Trophoblast cell (in vitro differentiated cells and primary cell): ENCODE measurements around the gene ZHX3.

Source experiments
- DNase-seq, 2 donors: peaks; one replicate each; pipeline ENCODE4 v3.0.0-alpha.2; 2016
- H2AFZ ChIP-seq: 2 replicates; pipeline ENCODE4 v1.6.1; 2013; ENCODE audit warnings: low read length, moderate library complexity, mild to moderate bottlenecking; ENCODE audit not compliant: insufficient read depth, poor library complexity
- H2AK5ac ChIP-seq: 2 replicates; pipeline ENCODE4 v1.6.1; 2013; ENCODE audit warnings: mild to moderate bottlenecking, low read length
- H2BK120ac ChIP-seq: 2 replicates; pipeline ENCODE4 v1.6.1; 2013; ENCODE audit warnings: low read length, mild to moderate bottlenecking, moderate library complexity; ENCODE audit not compliant: insufficient read depth, poor library complexity
- H2BK12ac ChIP-seq: 2 replicates; pipeline ENCODE4 v1.6.1; 2013; ENCODE audit warnings: mild to moderate bottlenecking, low read length, moderate library complexity
- H2BK5ac ChIP-seq: 2 replicates; pipeline ENCODE4 v1.6.1; 2013; ENCODE audit warnings: low read length, low read depth, moderate library complexity, mild to moderate bottlenecking; ENCODE audit not compliant: poor library complexity
- H3K14ac ChIP-seq: 2 replicates; pipeline ENCODE4 v1.6.1; 2013; ENCODE audit warnings: mild to moderate bottlenecking, low read length
- H3K18ac ChIP-seq: 2 replicates; pipeline ENCODE4 v1.6.1; 2013; ENCODE audit warnings: mild to moderate bottlenecking, low read length
- H3K23ac ChIP-seq: 2 replicates; pipeline ENCODE4 v1.6.1; 2013; ENCODE audit warnings: low read length
- H3K27ac ChIP-seq: 2 replicates; pipeline ENCODE4 v1.5.1; 2013; ENCODE audit warnings: low read depth, mild to moderate bottlenecking, inconsistent platforms, low read length, moderate library complexity
- H3K27me3 ChIP-seq: 2 replicates; pipeline ENCODE4 v1.6.1; 2013; ENCODE audit warnings: inconsistent platforms, mild to moderate bottlenecking, low read length, moderate library complexity; ENCODE audit not compliant: insufficient read depth
- H3K36me3 ChIP-seq, 2 experiments: 1 replicate in 1 of 2; 2 replicates in 1 of 2; pipeline ENCODE4 v1.6.1; 2013; ENCODE audit warnings: low read length in 2 of 2, mild to moderate bottlenecking in 2 of 2, moderate library complexity in 1 of 2; ENCODE audit not compliant: insufficient read depth in 2 of 2, control insufficient read depth in 1 of 2
- H3K4ac ChIP-seq: 2 replicates; pipeline ENCODE4 v1.6.1; 2013; ENCODE audit warnings: low read depth, mild to moderate bottlenecking, low read length, moderate library complexity
- H3K4me1 ChIP-seq, 2 experiments: 1 replicate in 1 of 2; 2 replicates in 1 of 2; pipeline ENCODE4 v1.6.1; 2013; ENCODE audit warnings: low read length in 2 of 2, mild to moderate bottlenecking in 2 of 2, moderate library complexity in 1 of 2; ENCODE audit not compliant: insufficient read depth in 2 of 2, control insufficient read depth in 1 of 2
- H3K4me2 ChIP-seq: 2 replicates; pipeline ENCODE4 v1.6.1; 2013; ENCODE audit warnings: inconsistent platforms, mild to moderate bottlenecking, low read length, moderate library complexity
- H3K4me3 ChIP-seq: 2 replicates; pipeline ENCODE4 v1.5.1; 2013; ENCODE audit warnings: mild to moderate bottlenecking, low read depth, low read length, inconsistent platforms
- H3K79me1 ChIP-seq: one replicate; pipeline ENCODE4 v1.6.1; 2013; ENCODE audit warnings: low read length
- H3K79me2 ChIP-seq: 2 replicates; pipeline ENCODE4 v1.6.1; 2013; ENCODE audit warnings: low read length, mild to moderate bottlenecking; ENCODE audit not compliant: control insufficient read depth, insufficient read depth, poor library complexity
- H3K9ac ChIP-seq: 2 replicates; pipeline ENCODE4 v1.6.1; 2013; ENCODE audit warnings: mild to moderate bottlenecking, low read length
- H3K9me3 ChIP-seq: 2 replicates; pipeline ENCODE4 v1.6.1; 2013; ENCODE audit warnings: low read depth, mild to moderate bottlenecking, control low read depth, inconsistent platforms, low read length; ENCODE audit not compliant: insufficient read depth
- H4K12ac ChIP-seq: 2 replicates; pipeline ENCODE4 v1.6.1; 2013; ENCODE audit warnings: low read depth, mild to moderate bottlenecking, low read length, moderate library complexity
- H4K8ac ChIP-seq: 2 replicates; pipeline ENCODE4 v1.6.1; 2013; ENCODE audit warnings: low read depth, mild to moderate bottlenecking, low read length, moderate library complexity
- H4K91ac ChIP-seq: one replicate; pipeline ENCODE4 v1.6.1; 2013; ENCODE audit warnings: low read depth, mild to moderate bottlenecking, low read length, moderate library complexity
- WGBS: extraction: QIAGEN DNeasy Blood & Tissue Kit; methylation state at CpG from one replicate; pipeline ENCODE4 v1.1.7; 2013; ENCODE audit warnings: missing lambda C conversion rate; ENCODE audit not compliant: insufficient read length, insufficient coverage; ENCODE audit errors: extremely low coverage; 5-methylcytosine and 5-hydroxymethylcytosine counted together

ZHX3 gene

GRCh38 chr20:41154436-41155176 is 162.9 kb downstream of the ZHX3 start:
- Histone ChIP-seq H2AFZ (no peak overlapping the region), H3K27ac (no peak overlapping the region), H3K9ac (no peak overlapping the region), H3K4me3 (no peak overlapping the region), H2BK5ac (no peak overlapping the region), H3K4ac (peak overlapping the region; percentile 32), H3K14ac (no peak overlapping the region), H2BK12ac (no peak overlapping the region), H4K8ac (no peak overlapping the region), H4K12ac (no peak overlapping the region), H3K4me2 (no peak overlapping the region), H4K91ac (no peak overlapping the region), H3K18ac (no peak overlapping the region), H3K27me3 (no peaks in the 10 kb centered on the region), H3K79me2 (peaks cover 34% of the 10 kb centered on the region), H2BK120ac (no peak overlapping the region), H3K36me3 (peaks cover 2 to 4% of the 10 kb centered on the region in 2 experiments), H3K9me3 (peaks cover under 1% of the 10 kb centered on the region), H3K79me1 (no peaks in the 10 kb centered on the region), H3K4me1 (peaks cover 45 to 60% of the 10 kb centered on the region in 2 experiments), H2AK5ac (no peak overlapping the region), H3K23ac (no peak overlapping the region)
- WGBS, result no CpG with 5 or more reads among the region's 8 CpGs
- DNase-seq, result no peak

GRCh38 chr20:41152108-41152757 is 165.3 kb downstream of the ZHX3 start:
- Histone ChIP-seq H3K4me3 (no peak overlapping the region), H3K4me1 (peaks cover 23 to 38% of the 10 kb centered on the region in 2 experiments), H3K14ac (no peak overlapping the region), H3K79me2 (peaks cover 31% of the 10 kb centered on the region), H3K9me3 (peaks cover 2% of the 10 kb centered on the region), H3K4me2 (no peak overlapping the region), H3K27ac (no peak overlapping the region), H2BK5ac (no peak overlapping the region), H2BK120ac (no peak overlapping the region), H3K18ac (no peak overlapping the region), H3K9ac (no peak overlapping the region), H3K79me1 (no peaks in the 10 kb centered on the region), H3K36me3 (peaks cover 2 to 3% of the 10 kb centered on the region in 2 experiments), H4K91ac (no peak overlapping the region), H2AFZ (no peak overlapping the region), H3K27me3 (no peaks in the 10 kb centered on the region), H4K8ac (no peak overlapping the region), H2AK5ac (no peak overlapping the region), H4K12ac (no peak overlapping the region), H3K23ac (no peak overlapping the region), H3K4ac (peak overlapping the region; percentile 90), H2BK12ac (no peak overlapping the region)
- no peak for DNase-seq
- WGBS, result no CpG with 5 or more reads among the region's 5 CpGs

GRCh38 chr20:41151134-41151869 is 166.2 kb downstream of the ZHX3 start:
- Histone ChIP-seq H2BK12ac (no peak overlapping the region), H2AFZ (no peak overlapping the region), H4K12ac (no peak overlapping the region), H3K79me1 (no peaks in the 10 kb centered on the region), H3K4me1 (peaks cover 20 to 33% of the 10 kb centered on the region in 2 experiments), H3K79me2 (peaks cover 29% of the 10 kb centered on the region), H3K9ac (no peak overlapping the region), H3K9me3 (peaks cover 2% of the 10 kb centered on the region), H3K4ac (peak overlapping the region; percentile 71), H3K4me3 (no peak overlapping the region), H3K4me2 (no peak overlapping the region), H2BK5ac (no peak overlapping the region), H4K8ac (no peak overlapping the region), H3K23ac (no peak overlapping the region), H3K36me3 (peaks cover 4 to 5% of the 10 kb centered on the region in 2 experiments), H4K91ac (no peak overlapping the region), H2AK5ac (no peak overlapping the region), H3K18ac (no peak overlapping the region), H3K27ac (no peak overlapping the region), H3K14ac (no peak overlapping the region), H3K27me3 (no peaks in the 10 kb centered on the region), H2BK120ac (no peak overlapping the region)
- DNase-seq, result peak in 1 of 2 donors; percentile 35
- no CpG with 5 or more reads among the region's 5 CpGs for WGBS

GRCh38 chr20:41150664-41151063 is 166.9 kb downstream of the ZHX3 start:
- Histone ChIP-seq H3K14ac (no peak overlapping the region), H2BK12ac (no peak overlapping the region), H3K27ac (no peak overlapping the region), H3K36me3 (peaks cover 6 to 9% of the 10 kb centered on the region in 2 experiments), H3K79me2 (peaks cover 34% of the 10 kb centered on the region), H3K4ac (peak overlapping the region; percentile 71), H3K79me1 (no peaks in the 10 kb centered on the region), H4K8ac (no peak overlapping the region), H3K23ac (no peak overlapping the region), H3K4me2 (no peak overlapping the region), H3K27me3 (no peaks in the 10 kb centered on the region), H3K9me3 (peaks cover 2% of the 10 kb centered on the region), H4K91ac (no peak overlapping the region), H3K4me3 (no peak overlapping the region), H3K18ac (no peak overlapping the region), H3K4me1 (peaks cover 20 to 29% of the 10 kb centered on the region in 2 experiments), H2AFZ (no peak overlapping the region), H3K9ac (no peak overlapping the region), H2BK5ac (no peak overlapping the region), H4K12ac (no peak overlapping the region), H2BK120ac (no peak overlapping the region), H2AK5ac (no peak overlapping the region)
- WGBS, result no CpG with 5 or more reads among the region's 3 CpGs
- DNase-seq, result no peak
